ENCODE data around the gene ACKR3.

The ACKR3 gene

DNA sequence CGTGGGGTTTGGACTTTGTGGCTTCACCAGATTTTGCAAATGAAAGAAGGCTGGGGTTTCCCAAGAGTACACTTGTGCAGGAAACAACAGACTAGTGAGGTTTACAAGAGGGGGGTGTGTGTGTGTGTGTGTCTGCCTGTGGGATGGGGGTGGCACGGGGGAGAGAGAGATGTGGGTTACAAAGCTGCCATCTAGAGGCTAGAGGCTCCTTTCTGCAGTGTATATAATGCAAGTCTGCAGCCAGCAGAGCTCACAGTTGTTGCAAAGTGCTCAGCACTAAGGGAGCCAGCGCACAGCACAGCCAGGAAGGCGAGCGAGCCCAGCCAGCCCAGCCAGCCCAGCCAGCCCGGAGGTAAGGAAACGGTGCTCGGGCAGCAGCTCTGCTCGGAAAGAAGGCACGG is at the start of gene ACKR3:
Gene ACKR3, plus strand, starts transcription at position 253 of the 401 bp plus-strand sequence. CDS start 10,641 bp downstream, outside the sequence.
- DNase-seq: peak; percentile 85

DNA sequence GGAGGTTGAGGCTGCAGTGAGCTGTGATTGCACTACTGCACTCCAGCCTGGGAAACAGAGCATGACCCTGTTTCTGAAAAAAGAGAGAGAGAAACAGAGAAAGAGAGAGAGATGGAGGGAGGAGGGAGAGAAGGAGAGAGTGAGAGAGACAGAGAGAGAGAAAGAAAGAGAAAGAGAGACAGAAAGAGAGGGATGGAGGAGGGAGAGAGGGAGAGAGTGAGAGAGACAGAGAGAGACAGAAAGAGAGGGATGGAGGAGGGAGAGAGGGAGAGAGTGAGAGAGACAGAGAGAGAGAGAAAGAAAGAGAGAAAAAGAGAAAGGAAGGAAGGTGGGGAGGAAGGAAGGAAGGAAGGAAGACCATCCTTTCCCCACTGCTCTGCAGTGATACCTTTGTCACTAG is 48.1 kb upstream of the ACKR3 start:
- no peak for DNase-seq

DNA sequence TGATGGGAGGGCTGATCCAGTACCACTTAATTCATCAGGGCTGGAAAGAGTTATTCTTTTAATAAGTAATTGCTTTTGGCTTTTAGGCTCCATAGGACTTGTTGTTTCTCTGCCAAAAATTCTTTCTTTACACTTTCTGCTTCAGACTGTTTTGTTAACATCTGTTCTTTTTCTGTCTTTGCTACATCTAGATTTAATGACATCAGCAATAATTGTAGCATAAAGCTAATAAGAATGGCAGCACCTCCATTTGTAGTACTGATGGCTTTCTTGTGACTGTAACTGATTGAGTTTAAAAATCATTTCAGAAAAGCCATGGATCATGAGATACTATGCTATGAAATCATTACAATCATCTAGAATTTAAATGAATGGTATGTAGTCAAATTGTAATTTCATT is 46.4 kb upstream of the ACKR3 start:
- DNase-seq: no peak

DNA sequence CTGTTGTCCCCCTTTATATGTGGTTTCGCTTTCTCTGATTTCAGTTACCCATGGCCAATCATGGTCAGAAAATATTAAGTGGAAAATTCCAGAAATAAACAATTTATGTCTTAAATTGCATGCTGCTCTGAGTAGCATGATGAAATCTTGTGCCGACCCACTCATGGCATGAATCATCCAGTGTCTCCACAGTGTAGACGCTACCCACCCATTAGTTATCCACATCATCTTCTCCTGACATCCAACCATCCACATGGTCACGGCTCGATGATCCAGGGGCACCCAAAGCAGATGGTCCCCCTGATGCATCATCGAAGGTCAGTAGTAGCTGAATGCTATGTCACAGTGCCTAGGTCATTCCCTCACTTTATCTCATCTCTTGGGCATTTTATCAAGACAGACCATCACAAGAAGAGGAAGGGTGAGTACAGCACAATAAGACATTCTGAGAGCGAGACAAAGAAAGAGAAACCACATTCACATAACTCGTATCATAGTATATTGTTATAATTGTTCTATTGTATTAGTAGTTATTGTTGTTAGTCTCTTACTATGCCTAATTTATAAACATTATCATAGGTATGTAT is 44.1 kb upstream of the ACKR3 start:
- DNase-seq: peak; percentile 49

DNA sequence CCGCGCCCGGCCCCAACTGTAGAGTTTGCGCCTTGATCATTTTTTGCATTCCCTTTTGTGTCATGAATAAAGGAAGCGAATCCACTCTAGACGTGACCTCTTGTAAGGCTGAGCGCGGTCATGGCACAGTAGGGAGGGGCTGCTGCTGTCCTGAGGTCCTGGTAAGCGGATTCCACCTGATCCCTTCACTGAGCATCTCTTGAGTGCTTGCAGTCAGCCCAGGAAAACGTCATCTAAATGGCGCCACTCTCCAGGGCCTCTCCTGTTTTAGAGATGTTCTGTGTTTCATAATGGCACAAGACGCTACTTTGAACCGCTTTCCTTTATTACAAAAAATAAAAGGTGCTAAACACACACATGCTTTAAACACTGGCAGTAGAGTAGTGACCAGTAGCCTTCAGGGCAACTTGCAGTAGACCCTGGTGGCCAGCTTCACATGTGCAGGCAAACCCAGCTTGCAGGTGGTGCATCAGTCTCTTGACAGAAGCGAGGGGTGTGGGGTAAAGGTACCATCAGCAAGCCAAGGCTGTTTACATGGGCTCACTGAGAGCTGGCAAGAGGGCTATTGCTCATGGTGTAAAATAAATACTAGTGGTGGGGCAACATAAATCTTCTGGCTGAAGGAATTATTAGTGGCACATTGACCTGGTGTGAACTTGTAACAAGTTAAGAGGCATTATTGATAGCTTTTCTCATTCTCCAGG is 43.0 kb upstream of the ACKR3 start:
- DNase-seq: no peak

DNA sequence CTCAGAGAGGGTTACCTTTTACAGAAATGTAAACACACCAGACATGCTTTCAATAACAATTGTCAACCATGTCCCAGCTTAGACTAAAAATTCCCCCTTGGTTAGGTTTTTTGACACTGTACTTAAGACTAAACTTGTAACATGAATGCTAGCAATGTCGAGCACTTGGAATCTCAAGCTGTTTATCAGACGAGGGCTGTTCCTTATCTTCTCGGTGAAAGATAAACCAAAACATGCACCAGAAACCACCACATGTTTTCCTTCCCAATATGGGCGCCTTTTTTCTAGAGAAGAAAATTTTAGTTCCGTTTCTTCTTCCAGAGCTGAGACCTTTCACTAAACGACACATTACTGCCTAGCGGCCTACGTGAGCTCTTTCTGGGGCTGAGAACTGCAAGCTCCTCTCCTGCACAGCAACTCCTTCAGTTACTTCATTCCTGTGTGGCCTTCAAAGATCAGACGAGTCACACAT is 42.4 kb upstream of the ACKR3 start:
- DNase-seq: peak; percentile 52

DNA sequence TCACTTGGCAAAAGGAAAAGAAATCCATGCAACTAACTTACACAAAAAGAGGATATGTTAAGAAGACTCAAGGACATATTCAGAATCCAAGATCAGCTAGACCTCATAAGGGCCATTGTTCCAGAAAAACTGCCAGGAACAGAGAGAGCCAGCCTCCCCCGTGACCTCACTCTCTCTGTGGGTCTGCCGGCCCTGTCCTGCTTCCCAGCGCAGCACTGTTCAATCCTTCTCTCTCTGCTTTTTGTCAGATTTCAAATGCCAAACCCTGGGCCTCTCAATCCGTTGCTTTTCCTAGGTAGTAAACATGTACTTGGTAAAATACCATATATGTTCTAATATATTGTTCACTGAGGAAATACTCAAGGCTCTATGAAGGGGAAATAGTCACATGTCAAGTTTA is 40.0 kb upstream of the ACKR3 start:
- no peak for DNase-seq

DNA sequence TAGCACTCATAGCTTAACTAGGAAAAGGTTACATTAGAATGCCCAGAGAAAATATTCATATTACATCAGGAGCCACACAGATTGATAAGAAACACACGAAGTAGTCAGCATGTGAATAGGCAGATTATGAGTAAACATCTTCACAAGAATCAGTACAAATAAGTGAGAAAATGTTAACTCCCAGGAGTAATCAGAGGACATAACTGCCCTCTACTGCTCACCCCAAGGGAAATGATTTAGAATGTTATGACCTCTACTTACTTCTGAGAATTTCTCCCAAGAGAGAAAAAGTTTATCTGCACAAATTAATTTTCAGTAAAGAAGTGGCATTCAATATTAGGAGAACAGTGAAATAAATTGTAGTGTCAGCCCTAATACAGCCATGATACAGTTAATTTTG is 39.1 kb upstream of the ACKR3 start:
- DNase-seq: no peak

DNA sequence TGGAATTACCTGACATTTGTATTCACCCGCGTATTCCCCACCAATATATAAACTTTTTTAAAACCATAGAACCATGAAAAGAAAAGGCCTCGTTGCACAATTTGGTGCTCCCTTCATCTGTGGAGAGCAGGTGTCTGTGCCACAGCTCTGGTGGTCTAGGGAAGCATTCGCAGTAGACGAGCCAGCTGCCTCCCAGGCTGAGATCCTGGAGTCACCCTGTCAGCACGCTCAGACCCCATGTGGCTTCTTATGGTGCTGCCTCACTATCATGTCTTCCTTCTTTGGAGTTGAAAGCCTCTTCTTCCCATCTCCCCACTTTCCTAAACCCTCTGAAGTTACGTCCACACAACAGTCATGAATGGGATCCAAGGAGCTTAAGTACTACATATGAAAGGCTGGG is 38.4 kb upstream of the ACKR3 start:
- DNase-seq: no peak

DNA sequence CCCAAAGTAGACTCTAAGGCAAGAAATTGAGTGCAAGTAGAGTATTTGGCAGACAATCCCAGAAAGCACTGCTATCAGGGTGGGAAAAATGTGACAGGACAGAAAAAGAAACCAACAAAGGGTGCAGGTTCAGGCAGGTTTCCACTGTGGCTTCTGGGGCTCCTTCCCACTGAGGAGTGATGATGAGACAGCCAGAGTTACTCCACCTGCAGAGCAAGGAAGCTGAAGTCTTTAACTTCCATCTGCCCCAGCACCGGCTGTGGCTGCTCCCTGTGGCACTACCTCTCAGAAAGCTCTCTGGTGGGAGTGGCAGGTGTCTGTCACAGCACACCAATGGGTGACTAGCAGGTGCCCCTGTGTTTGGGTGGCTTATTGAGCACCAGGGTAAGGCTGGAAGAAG is 37.6 kb upstream of the ACKR3 start:
- DNase-seq: no peak

DNA sequence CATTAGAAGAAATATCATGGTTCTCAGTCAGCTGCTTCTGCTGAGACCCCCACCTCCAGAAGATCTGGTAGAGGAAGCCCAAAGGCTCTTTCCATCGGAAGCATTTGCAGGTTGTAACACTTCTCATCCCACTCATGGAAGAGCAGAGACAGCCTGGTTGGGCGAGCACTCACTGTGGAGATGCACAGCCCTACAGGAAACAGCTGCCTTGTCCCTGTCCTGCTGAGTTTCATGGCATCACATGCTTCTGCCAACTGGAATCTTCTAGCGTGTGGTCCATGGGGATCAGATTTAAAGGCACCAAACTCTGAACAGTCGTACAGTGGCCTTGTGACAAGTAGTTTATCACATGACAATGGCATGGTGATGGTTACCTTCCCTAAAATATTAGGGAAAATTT is 36.3 kb upstream of the ACKR3 start:
- DNase-seq: no peak

DNA sequence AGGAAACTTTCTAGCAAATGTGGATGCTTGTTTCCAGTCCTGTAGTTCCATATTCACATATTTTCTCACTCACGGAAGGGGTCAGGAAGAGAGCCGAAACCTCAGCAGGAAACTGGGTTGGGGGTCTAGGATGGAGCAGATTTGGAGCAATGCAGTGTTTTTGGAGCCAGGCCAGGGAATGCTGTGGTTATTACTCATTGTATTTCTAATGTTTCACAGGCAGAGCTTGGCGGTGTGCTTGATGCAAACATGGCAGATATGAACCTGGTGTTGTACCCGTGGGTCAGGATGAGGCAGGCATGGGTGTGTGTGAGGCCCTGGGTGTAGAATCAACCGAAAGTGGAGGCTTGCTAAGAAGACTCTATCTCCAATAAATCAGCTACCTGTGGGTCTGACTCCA is 34.6 kb upstream of the ACKR3 start:
- no peak for DNase-seq

DNA sequence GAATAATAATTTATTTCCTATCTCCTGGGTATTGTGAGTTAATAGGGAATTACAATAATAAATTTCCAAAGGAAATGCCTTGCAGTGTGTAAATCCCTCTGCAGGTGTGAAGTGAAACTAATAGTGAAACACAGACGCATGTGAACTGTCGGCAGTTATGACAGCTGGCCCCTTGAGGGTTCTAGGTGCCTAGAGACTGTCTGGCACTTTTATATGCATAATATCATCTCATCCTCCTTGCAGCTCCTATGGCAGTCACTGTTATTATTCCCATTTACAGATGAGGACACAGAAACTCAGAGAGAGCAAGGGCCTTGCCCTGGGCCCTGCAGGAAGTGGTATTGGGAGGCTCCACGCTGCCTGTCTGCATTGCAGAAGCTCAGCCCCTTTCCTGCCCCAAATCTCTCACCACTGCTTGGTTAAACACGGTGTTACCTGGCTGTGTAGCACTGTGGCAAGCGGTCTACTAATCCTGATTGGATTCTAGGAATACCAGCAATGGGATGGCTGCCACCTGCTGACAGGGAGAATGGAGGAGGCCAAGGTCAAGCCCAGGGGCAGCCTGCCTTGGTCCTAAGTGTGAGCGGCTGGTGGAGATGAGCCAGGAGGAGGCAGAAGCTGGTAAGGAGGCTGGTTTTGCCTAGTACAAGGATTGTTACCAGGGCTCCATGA is 32.8 kb upstream of the ACKR3 start:
- peak; percentile 48 for DNase-seq

DNA sequence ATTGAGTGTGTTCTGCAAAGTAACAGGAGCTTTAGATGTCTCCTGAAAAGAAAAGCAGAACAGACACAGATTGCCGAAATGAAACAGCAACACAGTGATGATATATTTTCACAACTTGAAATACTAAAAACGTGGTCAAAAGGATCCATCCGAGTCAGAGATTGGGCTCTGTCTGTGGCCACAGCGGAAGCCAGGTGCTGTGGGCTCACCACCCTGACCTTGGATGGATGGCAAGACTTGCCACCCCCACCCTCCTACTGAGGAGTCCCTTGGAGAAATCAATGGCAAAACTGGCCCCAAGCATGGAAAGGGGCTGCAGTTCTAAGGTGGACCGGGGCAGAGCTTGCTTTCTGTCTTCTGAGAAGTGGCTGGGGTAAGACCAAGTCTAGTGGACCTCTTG is 31.4 kb upstream of the ACKR3 start:
- no peak for DNase-seq

DNA sequence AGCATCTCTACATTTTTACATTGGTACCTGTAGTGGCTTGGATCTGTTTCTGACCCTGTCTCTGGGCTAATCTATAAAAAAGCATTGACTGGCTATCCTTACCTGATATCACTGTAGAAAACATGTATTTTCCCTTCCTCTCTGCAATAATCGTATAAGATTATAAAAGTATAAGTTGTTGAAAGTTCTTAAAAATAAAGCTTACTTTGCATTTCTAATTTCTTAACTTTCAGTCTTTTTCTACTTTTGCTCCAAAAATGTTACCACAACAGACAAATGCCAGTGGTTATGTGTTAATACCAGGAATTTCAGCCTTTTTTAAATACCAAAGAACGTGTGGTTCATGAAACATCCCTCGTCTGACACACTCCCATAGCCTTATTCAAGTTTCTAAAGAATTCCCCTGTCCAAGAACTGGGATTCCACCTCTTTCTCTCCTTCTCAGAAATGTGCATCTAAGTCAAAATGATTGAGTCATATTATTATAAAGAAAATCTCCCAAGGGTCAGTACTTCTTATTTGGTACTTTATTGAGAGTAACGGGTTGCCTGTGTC is 28.5 kb upstream of the ACKR3 start:
- no peak for DNase-seq

DNA sequence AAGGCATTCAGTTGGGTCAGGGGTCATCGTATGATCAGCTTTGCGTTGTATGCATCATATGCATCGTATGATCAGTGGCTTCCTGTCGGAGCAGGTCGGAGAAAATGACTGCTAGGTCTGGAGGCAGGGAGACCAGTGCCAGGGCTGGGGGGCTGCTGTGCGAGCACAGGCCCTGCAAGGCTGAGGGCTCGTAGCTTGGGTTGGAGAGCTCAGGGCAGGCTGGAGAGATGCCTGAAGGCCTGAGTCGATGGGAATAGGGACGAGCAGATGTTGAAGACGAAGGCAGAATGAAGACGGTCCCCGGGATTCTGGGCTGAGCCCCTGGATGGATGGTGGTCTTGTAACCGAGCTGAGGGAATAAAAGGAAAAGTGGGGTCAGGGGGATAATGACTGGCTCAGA is 25.3 kb upstream of the ACKR3 start:
- no peak for DNase-seq

DNA sequence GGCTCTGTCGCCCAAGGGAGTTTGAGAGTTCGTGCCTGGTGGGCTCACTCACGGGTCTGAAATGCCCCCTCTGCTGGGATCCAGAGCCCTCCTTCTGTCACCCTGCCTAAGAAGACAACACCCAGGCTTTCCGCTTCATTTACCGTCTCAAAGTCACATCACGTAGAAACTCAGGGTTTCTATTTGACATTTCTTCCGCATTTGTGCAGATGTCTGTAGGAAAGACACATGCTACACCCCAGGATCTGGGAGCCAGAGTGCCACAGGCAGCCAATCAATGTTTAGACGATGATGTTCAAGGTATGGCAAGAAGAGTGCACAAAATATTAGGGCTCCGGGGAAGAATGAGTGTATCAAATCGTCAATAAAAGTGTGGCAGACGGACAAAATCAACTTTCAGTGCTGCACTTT is 24.4 kb upstream of the ACKR3 start:
- no peak for DNase-seq

DNA sequence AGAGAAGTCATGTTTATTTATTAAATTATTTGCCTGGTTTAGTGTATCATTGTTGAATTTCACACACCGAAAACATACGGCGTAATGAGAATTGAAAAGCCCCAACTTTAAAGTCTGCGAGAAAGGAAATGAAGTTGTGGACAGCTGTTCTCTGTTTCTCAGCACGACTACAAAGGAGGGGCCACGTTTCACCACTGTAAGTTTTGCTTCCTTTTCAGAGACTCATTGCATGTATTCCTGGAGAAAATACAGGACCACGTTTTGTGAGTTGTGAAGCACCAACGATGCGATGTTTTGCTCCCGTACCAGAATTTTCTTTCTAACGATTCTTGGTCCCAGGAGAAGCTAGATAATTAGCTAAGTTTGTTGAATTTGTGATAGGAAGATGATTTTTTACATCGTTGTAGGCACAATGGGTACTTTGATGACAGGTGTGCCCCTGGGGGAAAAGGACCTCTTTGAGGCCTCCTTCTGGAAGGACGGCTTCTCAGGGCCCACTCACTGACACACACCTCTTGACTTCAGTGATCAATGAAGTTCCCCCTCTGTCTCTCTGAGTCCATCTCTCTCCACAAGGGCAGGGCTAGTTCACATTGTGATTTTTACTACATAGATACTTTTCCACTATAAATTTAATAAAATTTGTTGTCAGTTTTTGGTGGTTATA is 23.7 kb upstream of the ACKR3 start:
- peak; percentile 66 for DNase-seq

DNA sequence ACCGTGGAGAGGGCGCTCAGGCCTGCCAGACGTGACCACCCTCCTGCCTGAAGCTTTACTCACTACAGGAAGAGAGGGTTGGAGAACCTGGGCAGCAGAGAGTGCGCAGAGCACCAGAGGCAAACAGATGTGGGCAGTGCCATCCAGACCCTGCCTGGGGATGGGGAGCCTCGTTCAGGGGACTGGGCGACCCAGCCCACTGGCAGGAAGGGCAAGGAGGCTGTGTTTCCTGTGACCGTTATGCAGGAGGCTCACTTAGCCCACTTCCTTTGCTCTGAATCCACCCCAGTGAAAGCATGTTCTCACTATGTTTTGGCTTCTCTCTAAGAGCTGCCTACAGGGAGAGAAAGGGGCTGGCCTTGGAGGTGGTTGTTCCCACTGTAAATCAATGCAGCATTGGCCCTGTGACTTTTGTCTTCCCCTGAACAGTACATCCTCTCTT is 23.0 kb upstream of the ACKR3 start:
- peak; percentile 85 for DNase-seq

DNA sequence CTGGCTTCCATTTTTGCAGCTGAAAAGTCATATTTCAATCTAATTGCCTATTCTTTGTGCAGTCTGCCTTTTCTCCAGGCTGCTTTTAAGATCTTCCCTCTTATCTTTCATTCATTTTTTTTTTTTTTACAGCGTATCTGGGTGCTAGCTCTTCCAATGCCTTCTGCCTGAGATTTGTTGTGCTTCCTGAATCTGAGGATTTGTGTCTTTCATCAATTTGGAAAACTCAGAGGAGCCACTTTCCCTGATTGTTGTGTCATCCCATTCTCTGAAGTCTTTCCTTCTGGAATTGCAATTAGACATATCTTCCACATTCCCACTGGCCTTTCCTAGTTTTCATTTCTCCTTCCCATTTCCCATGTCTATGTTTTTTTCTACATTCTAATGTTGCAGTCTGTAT is 21.9 kb upstream of the ACKR3 start:
- no peak for DNase-seq

DNA sequence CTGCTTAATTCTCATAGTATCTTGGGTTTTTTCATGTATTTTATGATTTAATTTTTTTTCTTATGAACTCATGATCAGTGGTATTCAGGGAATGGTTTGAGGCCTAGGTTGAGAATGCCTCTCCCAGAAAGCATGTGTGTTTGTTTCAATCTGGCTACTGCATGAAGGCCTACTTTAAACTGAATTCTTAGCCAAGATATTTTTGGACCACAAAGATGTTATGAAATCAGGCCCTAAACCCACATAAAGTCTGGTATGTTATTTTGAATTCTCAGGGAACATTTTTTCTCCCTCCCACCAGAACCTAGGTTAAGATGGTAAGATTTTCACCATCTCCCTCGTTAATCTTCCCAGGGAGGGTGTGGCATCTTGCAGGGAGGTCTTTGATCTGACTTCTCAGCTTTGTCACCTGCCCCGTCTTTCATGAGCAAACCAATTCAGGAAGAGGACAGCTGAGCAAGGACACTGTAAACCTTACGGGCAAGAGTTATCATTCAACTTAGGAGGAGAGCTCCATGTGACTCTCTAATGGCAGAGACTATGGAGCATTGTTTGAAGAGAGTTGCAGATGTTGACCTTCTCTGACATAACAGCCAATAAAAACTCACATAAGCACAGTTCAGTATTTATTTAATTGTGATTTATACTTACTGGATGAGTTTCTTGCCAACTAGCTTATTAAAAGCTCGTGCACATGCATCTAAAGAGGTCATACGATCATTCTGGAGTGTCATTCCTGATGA is 21.3 kb upstream of the ACKR3 start:
- DNase-seq: no peak

DNA sequence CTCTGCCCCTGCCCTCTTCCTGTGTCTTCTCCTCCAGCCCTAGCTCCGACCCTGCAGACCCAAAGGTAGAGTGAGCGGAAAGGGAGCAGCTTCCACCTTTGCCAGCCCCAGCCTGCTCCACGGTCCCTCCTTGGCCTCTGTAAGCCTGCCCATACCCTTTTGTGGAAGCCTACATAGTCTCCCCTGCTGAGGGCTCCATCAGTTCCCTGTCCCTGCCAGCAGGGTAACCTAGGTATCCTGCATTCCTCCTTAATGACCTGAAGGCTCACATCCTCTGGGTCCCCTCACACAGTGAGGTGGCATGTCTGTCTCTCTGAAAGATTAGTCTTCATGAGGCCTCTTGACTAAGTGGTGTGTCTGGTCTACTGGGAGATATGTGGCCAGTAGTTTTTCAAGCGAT is 20.5 kb upstream of the ACKR3 start:
- no peak for DNase-seq

DNA sequence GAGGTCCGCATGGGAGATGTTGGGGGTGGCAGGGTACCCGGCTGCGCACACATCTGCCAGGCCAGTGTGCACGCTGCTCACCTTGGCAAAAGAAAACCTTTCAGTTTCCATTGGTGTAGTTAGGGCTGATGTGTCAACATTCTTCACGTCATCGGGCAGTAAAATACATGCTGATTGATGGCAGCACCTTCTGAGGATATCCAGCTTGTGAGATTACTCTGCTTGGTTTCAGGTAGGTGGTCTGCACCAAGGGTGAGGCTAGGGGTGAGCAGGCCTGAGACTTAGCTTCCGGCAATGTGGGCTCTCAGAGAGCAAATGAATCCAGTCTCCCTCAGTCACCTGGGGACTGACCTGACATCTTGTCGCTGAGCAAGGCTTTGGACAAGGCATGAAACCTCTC is 19.3 kb upstream of the ACKR3 start:
- DNase-seq: no peak
